SK-N-SH (cell line): Measurements from ENCODE around the gene SFN. TPM values are rescaled to one million over a fixed set of nuclear protein-coding genes. Genes with fewer than 3 reads are reported as not detected.

ENCODE experiments used
- CTCF ChIA-PET: fragments of 300-600, 350-600 bp; formaldehyde crosslinking; extraction: SDS; loops from one replicate; lab custom pipeline; 2021; lab: Yijun Ruan, JAX
- POLR2A ChIA-PET: fragments of 350-600 bp; sonication (Branson Sonifier 250); formaldehyde crosslinking; extraction: SDS; loops from one replicate; lab custom pipeline; 2020; ENCODE audit warnings: antibody characterized with exemption, inconsistent platforms; lab: Yijun Ruan, JAX
- DNase-seq: peaks from one replicate; pipeline ENCODE4 v3.0.0; 2012
- H2AFZ ChIP-seq: fragments of 200-600 bp; sonication (generic); 2 replicates; pipeline ENCODE4 v1.8.1; 2016; ENCODE audit warnings: antibody characterized with exemption, mild to moderate bottlenecking, low read depth
- H3F3A ChIP-seq: fragments of 200-600 bp; sonication (generic); replicated peaks from 2 replicates; pipeline ENCODE3; 2016; ENCODE audit warnings: antibody characterized with exemption, mild to moderate bottlenecking; ENCODE audit not compliant: insufficient read depth
- H3K27ac ChIP-seq, 2 experiments: fragments of 200-500 bp in 1 of 2; fragments of 200-600 bp in 1 of 2; sonication (Bioruptor generic) in 1 of 2; sonication (generic), shearing (Covaris generic) in 1 of 2; 2 replicates each; pipeline versions ENCODE4 v1.5.1 to v1.6.1; 2014 to 2016; ENCODE audit warnings: low read depth in 2 of 2, inconsistent platforms in 1 of 2, low read length in 1 of 2, mild to moderate bottlenecking in 1 of 2, mixed read lengths in 1 of 2
- H3K27me3 ChIP-seq: fragments of 200-600 bp; sonication (generic), shearing (Covaris generic); 2 replicates; pipeline ENCODE4 v1.6.1; 2016; ENCODE audit warnings: mixed run types; ENCODE audit not compliant: insufficient read depth
- H3K36me3 ChIP-seq, 2 experiments: fragments of 200-500 bp in 1 of 2; fragments of 200-600 bp in 1 of 2; sonication (Bioruptor generic) in 1 of 2; sonication (generic) in 1 of 2; replicated peaks in 1 of 2; 2 replicates each; pipeline versions ENCODE3 to v1.5.1; 2014 to 2016; ENCODE audit warnings: low read length in 1 of 2, mild to moderate bottlenecking in 1 of 2; ENCODE audit not compliant: insufficient read depth in 2 of 2, control insufficient read depth in 1 of 2
- H3K4me1 ChIP-seq, 2 experiments: fragments of 200-500 bp in 1 of 2; fragments of 200-600 bp in 1 of 2; sonication (Bioruptor generic) in 1 of 2; sonication (generic), shearing (Covaris generic) in 1 of 2; 2 replicates each; pipeline versions ENCODE4 v1.5.1 to v1.6.1; 2014 to 2016; ENCODE audit warnings: low read depth in 1 of 2, low read length in 1 of 2, mixed run types in 1 of 2; ENCODE audit not compliant: insufficient read depth in 2 of 2, control insufficient read depth in 1 of 2
- H3K4me2 ChIP-seq: fragments of 200-600 bp; sonication (generic), shearing (Covaris generic); 2 replicates; pipeline ENCODE4 v1.6.1; 2017; ENCODE audit warnings: mixed run types
- H3K4me3 ChIP-seq, 2 experiments: fragments of 200-500 bp in 1 of 2; fragments of 200-600 bp in 1 of 2; sonication (Bioruptor generic) in 1 of 2; sonication (generic), shearing (Covaris generic) in 1 of 2; 2 replicates each; pipeline versions ENCODE4 v1.5.1 to v1.8.1; 2014 to 2016; ENCODE audit warnings: low read depth in 2 of 2, inconsistent platforms in 1 of 2, low read length in 1 of 2, mild to moderate bottlenecking in 1 of 2, mixed read lengths in 1 of 2, moderate library complexity in 1 of 2
- H3K79me2 ChIP-seq: fragments of 200-600 bp; sonication (generic); 2 replicates; pipeline ENCODE4 v1.8.1; 2017; ENCODE audit warnings: mild to moderate bottlenecking; ENCODE audit not compliant: insufficient read depth
- H3K9ac ChIP-seq: fragments of 200-600 bp; sonication (generic); 2 replicates; pipeline ENCODE4 v1.6.1; 2017; ENCODE audit warnings: mixed run types
- H3K9me2 ChIP-seq: fragments of 200-600 bp; sonication (generic); 2 replicates; pipeline ENCODE4 v1.6.1; 2017; ENCODE audit warnings: mixed run types
- H3K9me3 ChIP-seq: fragments of 200-600 bp; sonication (generic); 2 replicates; pipeline ENCODE4 v1.6.1; 2017; ENCODE audit warnings: mixed run types, mild to moderate bottlenecking, moderate library complexity
- H4K20me1 ChIP-seq: fragments of 200-600 bp; sonication (generic); 2 replicates; pipeline ENCODE4 v1.6.1; 2017; ENCODE audit warnings: mild to moderate bottlenecking, mixed run types; ENCODE audit not compliant: insufficient read depth
- CHD2 ChIP-seq: fragments of 150-350 bp; IDR thresholded peaks from 2 replicates; pipeline ENCODE4 v1.6.1; 2018; ENCODE audit warnings: low read length; ENCODE audit not compliant: partially characterized antibody
- CTCF ChIP-seq: fragments of 200-600 bp; sonication (generic); IDR thresholded peaks from 2 replicates; pipeline ENCODE4 v1.6.1; 2017; ENCODE audit warnings: antibody characterized with exemption, mild to moderate bottlenecking, moderate library complexity
- ELF1 ChIP-seq: IDR thresholded peaks from 2 replicates; pipeline ENCODE4 v1.4.0; 2012
- FOSL2 ChIP-seq: IDR thresholded peaks from 2 replicates; pipeline ENCODE4 v1.4.0; 2012; ENCODE audit warnings: low read depth, mild to moderate bottlenecking, moderate library complexity, borderline replicate concordance
- FOXJ3 ChIP-seq: sonication (generic); formaldehyde crosslinking; IDR thresholded peaks from 2 replicates; pipeline ENCODE4 v1.5.1; 2020; ENCODE audit warnings: mild to moderate bottlenecking, missing genetic modification reagents
- GABPA ChIP-seq: IDR thresholded peaks from 2 replicates; pipeline ENCODE4 v1.4.0; 2012; ENCODE audit warnings: low read depth, mild to moderate bottlenecking
- MEF2A ChIP-seq: IDR thresholded peaks from 2 replicates; pipeline ENCODE4 v1.4.0; 2012; ENCODE audit warnings: low read depth, borderline replicate concordance
- NFIC ChIP-seq: IDR thresholded peaks from 2 replicates; pipeline ENCODE4 v1.4.0; 2012; ENCODE audit warnings: borderline replicate concordance
- POLR2AphosphoS5 ChIP-seq: IDR thresholded peaks from 2 replicates; pipeline ENCODE4 v1.6.1; 2012; ENCODE audit warnings: low read depth, low read length
- RCOR1 ChIP-seq: fragments of 150-350 bp; IDR thresholded peaks from 2 replicates; pipeline ENCODE4 v1.6.1; 2017; ENCODE audit warnings: antibody characterized with exemption, low read length
- RFX5 ChIP-seq: IDR thresholded peaks from 2 replicates; pipeline ENCODE4 v1.6.1; 2012; ENCODE audit warnings: mild to moderate bottlenecking, improper control_type of control experiment, low read length
- RXRA ChIP-seq: IDR thresholded peaks from 2 replicates; pipeline ENCODE4 v1.4.0; 2012; ENCODE audit warnings: low read depth, mild to moderate bottlenecking, borderline replicate concordance
- SIN3A ChIP-seq: IDR thresholded peaks from 2 replicates; pipeline ENCODE4 v1.6.1; 2012; ENCODE audit warnings: low read depth, mild to moderate bottlenecking, low read length, moderate library complexity, borderline replicate concordance
- SMC3 ChIP-seq: IDR thresholded peaks from 2 replicates; pipeline ENCODE4 v1.6.1; 2012; ENCODE audit warnings: low read depth, low read length, improper control_type of control experiment
- TEAD4 ChIP-seq: IDR thresholded peaks from 2 replicates; pipeline ENCODE4 v1.4.0; 2012; ENCODE audit warnings: mild to moderate bottlenecking, borderline replicate concordance; ENCODE audit not compliant: insufficient read depth
- USF1 ChIP-seq: IDR thresholded peaks from 2 replicates; pipeline ENCODE4 v1.4.0; 2012; ENCODE audit warnings: low read depth, borderline replicate concordance
- ZBTB33 ChIP-seq: IDR thresholded peaks from 2 replicates; pipeline ENCODE4 v1.4.0; 2012; ENCODE audit warnings: low read depth, borderline replicate concordance
- WGBS: methylation state at CpG from one replicate; pipeline ENCODE4 v1.1.6; 2017; ENCODE audit warnings: low lambda C conversion rate; 5-methylcytosine and 5-hydroxymethylcytosine counted together
- polyA plus RNA-seq, 3 experiments: library from polyadenylated mRNA; depleted of rRNA; stranded (reverse); fragments of >200 nt; gene quantifications; 2 replicates each; pipeline ENCODE4 v1.2.3, GENCODE V29; 2012

Gene SFN
- polyA plus RNA-seq, 1 of the 3 experiments (the other 2 are of a cell fraction) = 0.18 TPM

- no peaks in the 10 kb centered on the region for H3K36me3 ChIP-seq
- no peaks in the 10 kb centered on the region for H4K20me1 ChIP-seq
- WGBS = 24% methylated on average over 5 of the region's 6 CpGs
- no peak overlapping the region for H2AFZ ChIP-seq
- no peak for DNase-seq
- H3K9me3 ChIP-seq = no peaks in the 10 kb centered on the region
- TF ChIP-seq USF1 (no peak), FOSL2 (peak; percentile 55; the same call in 1 of the 2 replicates), NFIC (peak; percentile 56)
- H3K4me1 ChIP-seq = no peaks in the 10 kb centered on the region
- no peak overlapping the region for H3K4me2 ChIP-seq
- CTCF ChIA-PET = interaction anchor here (0.9 kb wide), 1 partner anchor 20 kb away, joined by 3 read pairs; no protein-coding TSS in a partner anchor
- no peaks in the 10 kb centered on the region for H3K9me2 ChIP-seq
- H3K4me3 ChIP-seq = no peak overlapping the region
- H3K79me2 ChIP-seq = no peaks in the 10 kb centered on the region
- no peaks in the 10 kb centered on the region for H3F3A ChIP-seq
- H3K27me3 ChIP-seq = no peaks in the 10 kb centered on the region
- H3K9ac ChIP-seq = no peak overlapping the region
- POLR2A ChIA-PET = interaction anchor here (0.5 kb wide), 1 partner anchor 78 kb away, joined by 3 read pairs; no protein-coding TSS in a partner anchor
- no peak overlapping the region for H3K27ac ChIP-seq
Measured at GRCh38 chr1:26907071-26907917, 44.3 kb downstream of the SFN start.

- WGBS = 68% methylated on average over 3 of the region's 3 CpGs
- Histone ChIP-seq H3K9me2 (no peaks in the 10 kb centered on the region), H3K4me3 (no peak overlapping the region), H3K4me2 (no peak overlapping the region), H3K36me3 (no peaks in the 10 kb centered on the region), H3K9ac (no peak overlapping the region), H3F3A (no peaks in the 10 kb centered on the region), H3K9me3 (no peaks in the 10 kb centered on the region), H3K4me1 (peaks cover 0 to 8% of the 10 kb centered on the region in 2 experiments; a peak in 1 of 4 replicates), H4K20me1 (no peaks in the 10 kb centered on the region), H3K27me3 (no peaks in the 10 kb centered on the region; the same call in 1 of the 2 replicates), H3K27ac (no peak overlapping the region), H2AFZ (no peak overlapping the region), H3K79me2 (no peaks in the 10 kb centered on the region)
- ChIA-PET CTCF (no interaction called here), POLR2A (no interaction called here)
- no peak for DNase-seq
- TF ChIP-seq RCOR1 (no peak), FOSL2 (no peak), ELF1 (no peak), FOXJ3 (CRISPR knock-in tag) (no peak), RFX5 (no peak), MEF2A (no peak), GABPA (no peak), SMC3 (no peak), TEAD4 (no peak), CTCF (no peak), RXRA (no peak), USF1 (no peak), CHD2 (no peak), POLR2AphosphoS5 (no peak), SIN3A (no peak), ZBTB33 (no peak)
Measured at GRCh38 chr1:26909951-26910342, 47.0 kb downstream of the SFN start.
